ENCODE measurements around the gene FCRL1. TPM values are rescaled to one million over a fixed set of nuclear protein-coding genes. Genes with fewer than 3 reads are reported as not detected.

The FCRL1 gene
- total RNA-seq, 1 experiment from 2014 or later = not detected

DNA sequence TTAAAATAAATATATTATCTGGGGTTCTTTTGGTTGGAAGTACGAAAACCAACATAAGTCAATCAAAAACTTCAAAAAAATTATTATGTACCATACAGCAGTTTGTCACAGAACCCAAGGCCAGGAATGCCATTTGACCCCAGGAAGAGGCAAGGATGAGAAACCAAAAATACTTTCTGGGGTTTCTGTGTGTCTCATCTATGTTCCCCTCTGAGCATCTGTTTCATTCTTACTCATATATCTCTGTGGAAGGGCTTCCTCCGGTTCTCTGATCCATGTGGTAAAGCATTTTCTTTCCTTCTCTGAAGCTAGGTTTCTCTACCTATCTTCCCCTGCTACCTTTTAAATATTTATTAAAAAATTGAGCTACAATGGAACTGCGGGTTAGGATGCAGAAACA is 9.8 kb upstream of the FCRL1 start:
- Mint-ChIP-seq H3K27ac (no peak overlapping the region), H3K27me3 (ENCODE audit: low read depth) (peaks cover 2% of the 10 kb centered on the region), H3K4me1 (no peaks in the 10 kb centered on the region), H3K9me3 (no peaks in the 10 kb centered on the region), H3K4me3 (no peak overlapping the region), H3K36me3 (ENCODE audit: insufficient read depth in 1 of 3, low read depth in 3 of 3) (no peaks in the 10 kb centered on the region)
- Histone ChIP-seq H3K4ac (ENCODE audit: low read depth, low read length) (no peak overlapping the region), H4K8ac (replicated peaks; ENCODE audit: insufficient read length, low read depth, low read length) (no peak overlapping the region), H3K14ac (ENCODE audit: insufficient read depth, low read length) (no peak overlapping the region), H4K91ac (ENCODE audit: insufficient read length, low read depth, low read length) (no peak overlapping the region), H3K4me1 (ENCODE audit: insufficient read depth, low read length) (no peaks in the 10 kb centered on the region), H3T11ph (ENCODE audit: low read length) (no peak overlapping the region), H3K27me3 (ENCODE audit: insufficient read depth, low read length) (no peaks in the 10 kb centered on the region), H3K23me2 (ENCODE audit: insufficient read length, low read depth, low read length, poor library complexity, severe bottlenecking) (no peaks in the 10 kb centered on the region), H2BK5ac (ENCODE audit: insufficient read length, low read length) (no peak overlapping the region), H2AFZ (ENCODE audit: low read length) (no peak overlapping the region), H4K20me1 (ENCODE audit: control insufficient read depth, insufficient read depth, insufficient read length) (no peaks in the 10 kb centered on the region), H4K5ac (ENCODE audit: insufficient read length, low read depth, low read length) (no peak overlapping the region), H3K79me1 (ENCODE audit: insufficient read depth, low read depth, low read length, poor library complexity, severe bottlenecking) (no peaks in the 10 kb centered on the region), H3K9ac (ENCODE audit: extremely low read depth, insufficient read length, low read length) (no peak overlapping the region), H3K79me2 (ENCODE audit: insufficient read depth, low read length) (no peaks in the 10 kb centered on the region), H2BK12ac (ENCODE audit: insufficient read length, low read depth, low read length) (no peak overlapping the region), H3K27ac (ENCODE audit: insufficient read length, low read depth, low read length) (no peak overlapping the region), H2AK5ac (ENCODE audit: insufficient read length, low read length) (no peak overlapping the region), H2BK120ac (ENCODE audit: low read depth, low read length, poor library complexity, severe bottlenecking) (no peak overlapping the region), H3K18ac (ENCODE audit: insufficient read length, low read depth, low read length) (no peak overlapping the region), H3K56ac (ENCODE audit: insufficient read length, low read depth, low read length) (no peak overlapping the region), H3K9me3 (ENCODE audit: control insufficient read depth, low read depth, low read length) (no peaks in the 10 kb centered on the region), H2BK20ac (ENCODE audit: low read depth, low read length, poor library complexity, severe bottlenecking) (no peak overlapping the region), H3K4me2 (ENCODE audit: insufficient read depth, insufficient read length, low read length) (no peak overlapping the region), H2BK15ac (ENCODE audit: low read depth, low read length) (no peak overlapping the region), H3K23ac (ENCODE audit: insufficient read length, low read depth, low read length) (no peak overlapping the region)
- WGBS (ENCODE audit: extremely low coverage, insufficient read length, low lambda C conversion rate) = no CpG with 5 or more reads among the region's 3 CpGs
- DNase-seq = no peak
- TF ChIP-seq CTCF (conservative IDR thresholded peaks at IDR 0.05) = no peak

Measured in H9 (cell line).